Activated CD4-positive, alpha-beta memory T cell treated with anti-CD3 and anti-CD28 coated beads, Interleukin-2, amount 10 ng/mL, durations not matched to agents 7 days and 5 days (primary cell): ENCODE measurements around the gene ASCC2. TPM values are rescaled to one million over a fixed set of nuclear protein-coding genes. Genes with fewer than 3 reads are reported as not detected.
A peak's percentile ranks its signal among the peaks of the same experiment; 100 is the strongest.
"Not testable (repeated sequence)": the region's sequence is repeated elsewhere in the genome, so short reads cannot be mapped to it uniquely, and the experiment has no call there.

Experiments
- CTCF ChIA-PET: fragments of 350-600 bp; sonication (Branson Sonifier 250); formaldehyde crosslinking; loops from one replicate; lab custom pipeline; 2021; ENCODE audit warnings: antibody characterized with exemption, inconsistent platforms; lab: Charles Lee
- POLR2A ChIA-PET: fragments of 350-600 bp; sonication (Branson Sonifier 250); formaldehyde crosslinking; loops from one replicate; lab custom pipeline; 2021; ENCODE audit warnings: antibody characterized with exemption; lab: Charles Lee
- DNase-seq: peaks from one replicate; pipeline ENCODE4 v3.0.0-alpha.2; 2020
- H3K27ac Mint-ChIP-seq: one replicate; pipeline ENCODE4 v1.8.0; 2021; ENCODE audit warnings: mild to moderate bottlenecking, mixed read lengths
- H3K27me3 Mint-ChIP-seq: one replicate; pipeline ENCODE4 v1.8.0; 2021; ENCODE audit warnings: mixed read lengths
- H3K36me3 Mint-ChIP-seq: one replicate; pipeline ENCODE4 v1.8.0; 2021; ENCODE audit warnings: low read depth, mixed read lengths
- H3K4me1 Mint-ChIP-seq: one replicate; pipeline ENCODE4 v1.8.0; 2021; ENCODE audit warnings: mixed read lengths
- H3K4me3 Mint-ChIP-seq: one replicate; pipeline ENCODE4 v1.8.0; 2021; ENCODE audit warnings: mild to moderate bottlenecking, mixed read lengths
- H3K9me3 Mint-ChIP-seq: one replicate; pipeline ENCODE4 v1.8.0; 2021; ENCODE audit warnings: mixed read lengths
- total RNA-seq, 2 experiments: library from RNA; stranded (reverse); gene quantifications; one replicate each; pipeline ENCODE4 v1.2.3, GENCODE V29; 2021

The ASCC2 gene
- total RNA-seq, 2 experiments from 2014 or later, result 76.5 to 81.0 TPM

DNA sequence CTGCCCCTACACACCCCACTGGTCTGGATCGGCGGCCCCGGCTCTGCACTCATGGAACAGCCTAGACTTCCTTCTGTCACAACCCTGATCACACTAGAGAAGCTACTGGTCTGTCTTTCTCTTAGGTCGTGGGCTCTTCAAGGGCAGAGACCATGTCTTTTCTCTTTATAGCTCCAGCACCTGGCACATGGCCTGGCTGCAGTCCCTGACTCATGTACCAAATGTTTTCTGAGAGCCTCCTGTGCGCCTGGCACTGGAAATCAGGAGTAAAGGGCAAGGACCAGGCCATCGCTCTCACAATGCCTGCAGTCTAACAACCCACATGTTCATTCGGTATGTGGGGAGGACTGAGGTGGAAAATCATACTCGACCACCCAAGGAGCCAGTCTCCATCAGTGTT lies 7.5 kb downstream of the ASCC2 start:
- POLR2A ChIA-PET, result interaction anchor here (3.3 kb wide), 1 partner anchor 7 kb away, joined by 12 read pairs; the partner anchor contains the start of gene ASCC2
- Mint-ChIP-seq H3K9me3 (no peaks in the 10 kb centered on the region), H3K4me1 (peaks cover 5% of the 10 kb centered on the region), H3K27ac (no peak overlapping the region), H3K36me3 (peaks cover 44% of the 10 kb centered on the region), H3K4me3 (no peak overlapping the region), H3K27me3 (no peaks in the 10 kb centered on the region)
- no peak for DNase-seq
- CTCF ChIA-PET, result interaction anchor here (1.8 kb wide), 1 partner anchor 174 kb away, joined by 3 read pairs; no protein-coding TSS in a partner anchor

DNA sequence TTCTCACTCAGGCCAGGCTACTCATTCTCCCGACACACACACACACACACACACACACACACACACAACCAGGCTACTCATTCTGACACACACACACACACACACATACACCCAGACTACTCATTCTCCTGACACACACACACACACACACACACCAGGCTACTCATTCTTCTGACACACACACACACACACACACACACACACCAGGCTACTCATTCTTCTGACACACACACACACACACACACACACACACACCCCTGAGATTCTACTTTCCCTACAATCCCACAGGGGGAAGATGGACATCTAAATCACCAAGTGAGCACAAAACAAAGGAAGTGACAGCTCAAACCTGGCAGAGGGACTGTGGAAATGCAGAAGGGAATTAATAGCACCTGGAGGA lies 10.3 kb downstream of the ASCC2 start:
- H3K27me3 Mint-ChIP-seq, H3K27ac Mint-ChIP-seq, H3K4me1 Mint-ChIP-seq, DNase-seq, CTCF ChIA-PET, H3K4me3 Mint-ChIP-seq, H3K9me3 Mint-ChIP-seq: not testable (repeated sequence)
- peaks cover 45% of the 10 kb centered on the region for H3K36me3 Mint-ChIP-seq
- POLR2A ChIA-PET, result interaction anchor here (1.0 to 3.3 kb wide), 2 partner anchors 10 to 13 kb away, joined by 3 to 12 read pairs; partner anchors contain the start of gene ASCC2

DNA sequence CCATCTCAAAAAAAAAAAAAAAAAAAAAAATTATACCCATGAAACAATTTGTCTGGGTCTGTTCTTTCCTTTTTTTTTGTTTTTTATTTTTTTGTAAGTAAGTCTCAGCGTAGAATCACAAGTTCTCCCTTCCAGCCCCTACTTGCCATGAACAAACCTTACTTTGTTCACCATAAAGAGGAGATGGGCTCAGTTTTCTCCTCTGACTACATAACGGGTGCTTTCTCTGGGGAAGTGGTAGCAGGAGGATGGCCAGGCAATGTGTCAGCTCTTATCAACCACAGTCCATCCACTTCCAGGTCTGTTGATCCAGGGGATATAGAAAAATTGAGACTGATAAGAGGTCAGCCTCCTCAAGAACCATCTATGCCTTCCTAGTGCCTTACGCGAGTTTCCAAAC lies 11.0 kb downstream of the ASCC2 start:
- Mint-ChIP-seq H3K27me3 (no peaks in the 10 kb centered on the region), H3K4me3 (no peak overlapping the region), H3K27ac (no peak overlapping the region), H3K9me3 (no peaks in the 10 kb centered on the region), H3K4me1 (peaks cover 6% of the 10 kb centered on the region), H3K36me3 (peaks cover 46% of the 10 kb centered on the region)
- DNase-seq, result no peak
- CTCF ChIA-PET, result no interaction called here
- POLR2A ChIA-PET, result no interaction called here

- H3K27ac Mint-ChIP-seq, result no peak overlapping the region
- ChIA-PET CTCF (no interaction called here), POLR2A (no interaction called here)
- no peak for DNase-seq
- H3K4me1 Mint-ChIP-seq, result peaks cover 14% of the 10 kb centered on the region
- H3K9me3 Mint-ChIP-seq, result no peaks in the 10 kb centered on the region
- peaks cover 44% of the 10 kb centered on the region for H3K36me3 Mint-ChIP-seq
- no peaks in the 10 kb centered on the region for H3K27me3 Mint-ChIP-seq
- no peak overlapping the region for H3K4me3 Mint-ChIP-seq
Observed at GRCh38 chr22:29825578-29825977, 12.5 kb downstream of the ASCC2 start.

DNA sequence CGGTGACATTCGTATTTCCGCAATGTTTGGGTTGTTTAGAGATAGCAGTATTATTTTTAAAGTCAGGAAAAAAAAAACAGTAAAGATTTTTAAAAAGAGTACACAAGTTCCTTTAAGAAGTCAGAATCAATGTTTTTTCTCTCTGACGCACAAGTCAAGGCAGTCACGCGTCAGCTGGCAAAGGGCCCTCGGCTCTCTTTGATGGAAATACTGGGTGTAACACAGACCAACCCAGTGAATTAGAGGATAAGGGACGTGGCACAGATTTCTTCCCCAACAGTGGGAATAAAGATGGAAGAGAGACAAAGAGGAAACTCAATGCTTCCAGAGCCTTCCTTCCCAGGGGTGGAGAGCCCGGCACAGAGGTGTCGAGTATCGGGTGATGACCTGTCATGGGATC lies 13.4 kb downstream of the ASCC2 start:
- ChIA-PET CTCF (no interaction called here), POLR2A (interaction anchor here (2.1 kb wide), 1 partner anchor 13 kb away, joined by 7 read pairs; the partner anchor contains the start of gene ASCC2)
- DNase-seq, result no peak
- Mint-ChIP-seq H3K9me3 (no peaks in the 10 kb centered on the region), H3K27me3 (no peaks in the 10 kb centered on the region), H3K4me3 (no peak overlapping the region), H3K27ac (no peak overlapping the region), H3K36me3 (peaks cover 41% of the 10 kb centered on the region), H3K4me1 (peaks cover 14% of the 10 kb centered on the region)

GRCh38 chr22:29821291-29822016 lies 16.6 kb downstream of the ASCC2 start:
- ChIA-PET CTCF (interaction anchor here (1.4 kb wide), 2 partner anchors 16 to 183 kb away, joined by 6 read pairs; partner anchors contain the start of gene ASCC2), POLR2A (interaction anchor here (0.7 to 1.3 kb wide), 4 partner anchors 10 to 26 kb away, joined by 3 to 6 read pairs (median 4); partner anchors contain the start of gene ASCC2)
- H3K4me1 Mint-ChIP-seq, result peaks cover 14% of the 10 kb centered on the region
- no peaks in the 10 kb centered on the region for H3K27me3 Mint-ChIP-seq
- H3K9me3 Mint-ChIP-seq, result no peaks in the 10 kb centered on the region
- H3K4me3 Mint-ChIP-seq, result no peak overlapping the region
- H3K36me3 Mint-ChIP-seq, result peaks cover 59% of the 10 kb centered on the region
- peak; percentile 71 for DNase-seq
- H3K27ac Mint-ChIP-seq, result peak overlapping the region; percentile 84

- ChIA-PET CTCF (interaction anchor here (1.4 kb wide), 2 partner anchors 17 to 184 kb away, joined by 6 read pairs; partner anchors contain the start of gene ASCC2), POLR2A (interaction anchor here (0.7 to 1.3 kb wide), 4 partner anchors 9 to 26 kb away, joined by 3 to 6 read pairs (median 4); partner anchors contain the start of gene ASCC2)
- peaks cover 14% of the 10 kb centered on the region for H3K4me1 Mint-ChIP-seq
- no peak overlapping the region for H3K4me3 Mint-ChIP-seq
- no peaks in the 10 kb centered on the region for H3K9me3 Mint-ChIP-seq
- no peaks in the 10 kb centered on the region for H3K27me3 Mint-ChIP-seq
- H3K36me3 Mint-ChIP-seq, result peaks cover 64% of the 10 kb centered on the region
- DNase-seq, result no peak
- peak overlapping the region; percentile 84 for H3K27ac Mint-ChIP-seq
Observed at GRCh38 chr22:29820961-29821290, 17.1 kb downstream of the ASCC2 start.

DNA sequence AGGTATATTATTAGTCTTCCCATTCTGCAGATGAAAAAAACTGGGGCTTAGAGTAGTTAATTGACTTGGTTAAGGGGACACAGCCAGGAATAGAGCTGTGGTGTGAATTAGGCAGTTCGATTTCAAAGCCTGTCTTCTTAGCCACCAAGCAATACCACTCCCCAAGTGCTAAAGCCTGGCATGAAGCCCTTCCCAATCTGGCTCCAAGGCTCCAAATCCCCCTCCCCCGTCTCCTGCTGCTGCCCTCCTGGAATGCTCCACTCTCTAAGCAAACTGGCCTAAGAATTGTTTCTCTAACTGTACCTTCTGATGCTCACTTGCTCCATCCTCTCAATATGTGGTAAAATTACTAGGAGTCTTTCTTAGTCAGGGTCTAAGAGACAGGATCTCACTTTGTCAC lies 18.6 kb downstream of the ASCC2 start:
- no peaks in the 10 kb centered on the region for H3K9me3 Mint-ChIP-seq
- no peak overlapping the region for H3K4me3 Mint-ChIP-seq
- no peak for DNase-seq
- no peaks in the 10 kb centered on the region for H3K27me3 Mint-ChIP-seq
- H3K27ac Mint-ChIP-seq, result peak overlapping the region; percentile 21
- POLR2A ChIA-PET, result interaction anchor here (1.0 kb wide), 1 partner anchor 18 kb away, joined by 3 read pairs; no protein-coding TSS in a partner anchor
- H3K4me1 Mint-ChIP-seq, result peaks cover 14% of the 10 kb centered on the region
- peaks cover 64% of the 10 kb centered on the region for H3K36me3 Mint-ChIP-seq
- CTCF ChIA-PET, result no interaction called here

DNA sequence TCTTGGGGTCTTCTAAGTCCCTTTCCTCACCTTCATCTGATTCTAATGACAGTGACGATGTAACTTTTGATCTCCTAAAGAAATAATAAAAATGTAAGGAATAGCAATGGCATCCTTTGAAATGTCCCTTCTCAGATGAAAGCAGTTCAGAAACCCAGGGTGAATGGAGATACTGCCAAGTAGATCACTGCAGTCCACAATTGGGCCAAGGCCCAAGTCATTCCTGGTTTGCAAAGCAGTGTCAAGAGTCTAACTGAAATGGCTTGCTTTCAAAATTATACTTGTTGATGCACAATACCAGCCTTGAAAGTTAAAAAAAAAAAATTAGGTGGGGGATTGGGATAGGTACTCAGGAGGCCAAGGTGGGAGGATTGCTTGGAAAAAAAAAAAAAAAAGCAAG lies 20.4 kb downstream of the ASCC2 start:
- Mint-ChIP-seq H3K9me3 (no peaks in the 10 kb centered on the region), H3K36me3 (peaks cover 69% of the 10 kb centered on the region), H3K27ac (no peak overlapping the region), H3K27me3 (no peaks in the 10 kb centered on the region), H3K4me1 (peaks cover 14% of the 10 kb centered on the region), H3K4me3 (no peak overlapping the region)
- CTCF ChIA-PET, result no interaction called here
- POLR2A ChIA-PET, result no interaction called here
- no peak for DNase-seq

GRCh38 chr22:29816980-29817379 lies 21.1 kb downstream of the ASCC2 start:
- Mint-ChIP-seq H3K36me3 (peaks cover 73% of the 10 kb centered on the region), H3K4me1 (peaks cover 9% of the 10 kb centered on the region), H3K4me3 (no peak overlapping the region), H3K27me3 (no peaks in the 10 kb centered on the region), H3K9me3 (no peaks in the 10 kb centered on the region), H3K27ac (no peak overlapping the region)
- POLR2A ChIA-PET, result no interaction called here
- CTCF ChIA-PET, result no interaction called here
- DNase-seq, result no peak

- H3K4me1 Mint-ChIP-seq, result peaks cover 6% of the 10 kb centered on the region
- no peak overlapping the region for H3K4me3 Mint-ChIP-seq
- CTCF ChIA-PET, result no interaction called here
- no peak for DNase-seq
- POLR2A ChIA-PET, result no interaction called here
- H3K27ac Mint-ChIP-seq, result no peak overlapping the region
- H3K36me3 Mint-ChIP-seq, result peaks cover 75% of the 10 kb centered on the region
- no peaks in the 10 kb centered on the region for H3K27me3 Mint-ChIP-seq
- H3K9me3 Mint-ChIP-seq, result no peaks in the 10 kb centered on the region
Observed at GRCh38 chr22:29816539-29816938, 21.5 kb downstream of the ASCC2 start.

- peaks cover 72% of the 10 kb centered on the region for H3K36me3 Mint-ChIP-seq
- no peak overlapping the region for H3K27ac Mint-ChIP-seq
- H3K4me3 Mint-ChIP-seq, result no peak overlapping the region
- ChIA-PET POLR2A (no interaction called here), CTCF (no interaction called here)
- no peaks in the 10 kb centered on the region for H3K27me3 Mint-ChIP-seq
- no peaks in the 10 kb centered on the region for H3K9me3 Mint-ChIP-seq
- no peak for DNase-seq
- peaks cover 2% of the 10 kb centered on the region for H3K4me1 Mint-ChIP-seq
Observed at GRCh38 chr22:29816128-29816527, 21.9 kb downstream of the ASCC2 start.

DNA sequence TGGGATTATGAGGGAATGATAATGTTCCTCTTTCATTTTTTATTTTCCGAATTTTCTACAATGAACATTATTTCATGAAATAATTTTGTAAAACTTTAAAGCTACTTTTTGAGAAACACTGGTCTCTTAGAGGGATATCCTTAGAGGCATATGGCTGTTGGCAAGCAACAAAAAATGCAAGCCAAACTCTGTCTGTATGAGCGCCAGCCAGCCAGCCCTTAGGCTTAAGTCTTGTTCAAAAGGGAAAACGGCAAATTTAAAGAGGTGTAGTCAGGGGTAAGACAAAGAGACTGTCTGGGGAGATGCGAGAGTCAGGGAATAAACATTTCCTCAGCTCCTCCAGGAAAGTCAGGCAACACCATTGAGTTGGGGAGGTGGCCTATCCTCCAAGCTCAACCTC lies 22.5 kb downstream of the ASCC2 start:
- Mint-ChIP-seq H3K27me3 (no peaks in the 10 kb centered on the region), H3K36me3 (peaks cover 73% of the 10 kb centered on the region), H3K27ac (no peak overlapping the region), H3K9me3 (no peaks in the 10 kb centered on the region), H3K4me1 (no peaks in the 10 kb centered on the region), H3K4me3 (no peak overlapping the region)
- POLR2A ChIA-PET, result interaction anchor here (1.0 kb wide), 1 partner anchor 22 kb away, joined by 3 read pairs; no protein-coding TSS in a partner anchor
- CTCF ChIA-PET, result no interaction called here
- no peak for DNase-seq
